Activated T-cell treated with anti-CD3 and anti-CD28 coated beads for 1 hour (primary cell): ENCODE results near the gene FOXO6.

ENCODE experiments used
- DNase-seq: peaks from one replicate; pipeline ENCODE4 v3.0.0-alpha.2; 2020; ENCODE audit warnings: low read depth

The FOXO6 gene

DNA sequence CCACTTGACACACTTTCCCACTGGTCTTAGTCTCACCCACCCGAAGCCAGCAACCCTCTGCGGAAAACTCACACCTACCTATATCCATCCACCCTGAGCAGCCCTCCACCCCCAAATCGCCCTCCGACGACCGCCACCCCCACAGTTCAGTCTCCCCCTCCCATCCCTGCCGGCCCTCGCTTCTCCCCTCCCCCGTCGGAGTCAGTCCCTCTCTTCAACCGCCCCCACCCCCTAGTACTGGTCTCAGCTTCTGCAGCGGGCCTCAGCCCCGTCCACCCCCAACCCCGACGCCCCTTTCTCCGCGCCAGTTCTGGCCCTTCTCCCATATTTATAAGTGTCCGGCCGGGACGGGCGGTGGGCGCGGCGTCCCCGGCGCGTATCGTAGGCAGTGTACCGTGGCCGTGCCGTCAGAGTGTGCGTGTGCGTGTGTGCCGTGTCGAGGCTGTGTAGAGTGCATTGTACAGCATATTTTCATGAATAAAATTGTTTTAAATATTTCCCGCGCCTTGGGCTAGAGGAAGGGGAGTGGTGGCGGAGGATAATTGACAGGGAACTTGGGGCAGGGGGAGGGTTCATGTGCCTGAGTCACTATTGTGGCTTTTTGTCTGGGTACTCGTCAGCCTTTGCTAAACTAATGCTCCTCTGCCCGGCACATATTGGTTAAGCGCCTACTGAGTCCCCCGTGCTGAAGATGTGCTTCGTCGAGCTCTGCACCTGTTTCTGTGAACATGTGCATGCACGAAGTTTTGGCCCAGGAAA lies 22.0 kb downstream of the FOXO6 start:
- no peak for DNase-seq

DNA sequence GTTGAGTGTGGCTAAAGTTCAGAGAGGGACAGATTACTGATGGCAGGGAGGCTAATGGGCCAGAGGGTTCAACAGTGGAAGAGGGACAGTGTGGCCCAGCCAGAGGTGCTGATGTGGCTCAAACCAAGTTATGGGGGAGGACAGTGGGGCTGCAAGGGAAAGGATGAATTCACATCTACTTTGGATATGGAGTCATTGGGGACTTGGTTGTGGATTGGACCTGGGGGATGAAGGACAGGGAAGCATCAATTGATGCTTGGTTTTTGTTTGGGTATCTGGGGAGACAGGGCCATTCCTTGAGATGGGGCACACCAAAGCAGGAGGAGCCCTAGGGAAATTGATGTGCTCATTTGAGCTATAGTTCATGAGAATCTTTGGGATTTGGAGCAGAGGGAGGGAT lies 23.3 kb downstream of the FOXO6 start:
- DNase-seq = no peak

DNA sequence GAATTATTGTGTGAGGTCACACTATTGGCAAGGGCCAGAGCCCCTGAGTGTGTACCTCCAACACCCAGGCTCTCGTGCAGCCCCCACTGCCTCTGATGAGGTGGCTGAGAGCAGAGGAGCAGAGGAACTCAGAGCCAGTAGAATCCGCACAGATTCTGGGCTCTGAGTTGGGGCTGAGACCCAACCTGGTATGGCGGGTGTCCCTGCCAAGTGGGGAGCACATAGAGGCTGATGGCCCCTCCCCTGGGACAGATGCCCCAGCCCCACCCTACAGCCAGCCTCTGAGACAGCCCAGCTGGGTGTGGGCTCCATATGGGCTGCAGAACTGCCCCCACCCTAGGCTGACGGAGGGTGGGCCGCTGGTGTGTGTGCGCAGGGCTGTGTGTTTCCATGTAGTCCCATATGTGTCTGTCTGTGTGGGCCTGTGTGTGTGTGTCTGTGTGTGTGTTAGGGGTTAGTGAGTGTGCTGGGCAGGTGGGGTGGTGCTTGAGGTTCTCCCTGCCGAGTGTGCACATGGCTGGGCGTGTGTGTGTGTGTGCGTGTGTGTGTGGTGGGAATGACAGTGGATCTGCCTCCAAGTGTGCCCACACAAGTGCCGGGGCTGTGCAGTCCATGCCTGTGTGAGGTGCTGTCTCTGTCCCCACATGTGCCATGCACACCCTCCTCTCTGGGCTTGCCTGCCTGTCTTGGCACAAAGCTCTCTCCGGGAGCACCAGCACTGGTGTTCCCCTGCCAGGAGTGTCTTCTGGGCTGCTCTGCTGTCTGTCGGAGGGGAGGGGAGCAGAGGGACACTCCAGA lies 24.4 kb downstream of the FOXO6 start:
- no peak for DNase-seq

GRCh38 chr1:41386196-41386663 lies 25.0 kb downstream of the FOXO6 start:
- no peak for DNase-seq

GRCh38 chr1:41387667-41388091 lies 26.4 kb downstream of the FOXO6 start:
- no peak for DNase-seq

DNA sequence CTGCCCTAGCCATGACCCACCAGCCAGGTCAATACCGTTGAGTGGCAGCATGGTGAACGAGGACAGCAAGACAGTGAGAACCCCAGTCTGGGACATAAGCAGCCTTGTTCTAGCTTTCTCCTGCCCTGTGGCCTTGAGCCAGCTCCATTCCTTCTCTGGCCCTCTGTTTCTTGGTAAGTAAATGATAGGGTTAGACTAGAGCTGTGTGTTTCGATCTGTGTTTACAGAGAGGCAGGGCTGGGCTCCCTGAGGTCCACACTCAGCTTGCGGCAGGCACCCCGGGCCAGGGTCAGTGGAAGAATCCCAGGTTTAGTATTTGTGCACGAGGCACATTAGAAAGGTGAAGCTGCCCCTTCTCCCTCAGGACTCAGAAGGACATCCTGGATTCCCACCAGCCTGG lies 27.3 kb downstream of the FOXO6 start:
- DNase-seq = no peak

DNA sequence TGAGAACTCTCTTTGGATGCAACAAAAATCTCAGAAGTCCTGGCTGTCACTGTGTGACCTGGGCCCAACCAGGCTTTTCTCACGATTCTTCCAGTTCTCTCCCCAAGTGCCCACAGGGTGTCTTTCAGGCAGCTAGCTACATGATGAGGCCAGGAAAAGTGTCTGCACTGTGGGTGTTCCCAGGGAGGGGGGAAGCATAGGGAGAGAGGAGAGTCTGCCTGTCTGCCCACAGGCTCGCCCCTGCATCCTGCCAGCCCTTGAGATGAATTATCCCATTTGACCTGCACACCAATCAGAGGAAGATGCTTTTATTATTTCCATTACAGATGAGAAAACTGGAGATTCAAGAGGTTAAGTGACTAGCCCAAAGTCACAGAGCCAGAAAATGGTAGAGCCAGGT lies 27.8 kb downstream of the FOXO6 start:
- DNase-seq = no peak

DNA sequence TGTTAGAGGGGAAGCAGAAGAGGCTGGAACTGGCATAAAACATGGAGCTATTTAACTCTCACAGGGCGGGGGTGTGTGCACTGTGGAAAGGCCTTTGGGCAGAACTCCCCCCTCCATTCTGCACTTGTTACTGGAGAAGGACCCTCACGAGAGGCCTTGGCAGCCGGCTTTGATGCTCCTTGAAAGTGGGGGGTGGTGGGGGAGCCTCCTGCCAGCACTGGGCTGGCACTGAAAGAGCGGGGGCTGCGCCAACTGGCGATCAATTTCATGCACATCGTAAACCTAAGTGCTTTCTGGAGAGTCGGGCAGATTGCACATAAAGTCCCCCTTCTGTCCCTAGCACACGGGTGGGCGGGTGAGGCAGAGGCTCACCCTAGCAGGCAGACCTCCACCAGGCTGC lies 28.9 kb downstream of the FOXO6 start:
- no peak for DNase-seq

GRCh38 chr1:41390573-41390972 lies 29.3 kb downstream of the FOXO6 start:
- DNase-seq = no peak

DNA sequence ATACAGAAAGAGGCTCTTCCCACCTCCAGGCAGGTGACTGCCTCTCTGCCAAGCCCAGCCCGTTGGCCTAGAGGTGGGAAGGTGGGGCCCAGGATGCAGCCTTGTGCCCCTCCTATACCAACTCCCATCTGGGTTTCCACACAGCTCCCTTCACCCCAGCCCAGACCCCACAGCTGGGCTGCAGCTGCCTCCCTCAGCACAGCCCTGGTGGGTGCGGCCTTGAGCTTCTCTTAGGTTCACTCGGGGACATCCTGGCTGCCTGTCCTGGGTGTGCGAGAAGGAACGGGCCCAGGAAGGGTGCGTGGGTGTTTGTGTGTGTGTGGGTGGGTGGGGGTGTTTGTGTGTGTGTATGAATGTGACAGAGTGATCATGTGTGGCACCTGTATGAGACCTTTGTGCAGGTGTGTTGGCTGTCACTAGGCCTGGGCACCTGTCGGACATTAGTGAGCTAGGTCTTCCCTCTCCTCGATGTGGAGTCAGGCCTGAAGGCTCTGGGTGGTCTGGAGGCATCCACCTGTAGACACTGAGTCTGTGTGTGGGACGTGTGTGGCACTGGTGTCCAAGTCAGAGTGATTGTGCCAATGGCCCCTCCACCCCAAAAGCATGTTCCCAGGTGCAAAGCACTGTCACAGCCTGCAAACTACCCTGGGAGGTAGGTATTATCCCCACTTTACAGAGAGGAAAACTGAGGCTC lies 30.7 kb downstream of the FOXO6 start:
- DNase-seq = no peak

- no peak for DNase-seq
These were observed 31.3 kb downstream of the FOXO6 start for GRCh38 chr1:41392528-41392924.

DNA sequence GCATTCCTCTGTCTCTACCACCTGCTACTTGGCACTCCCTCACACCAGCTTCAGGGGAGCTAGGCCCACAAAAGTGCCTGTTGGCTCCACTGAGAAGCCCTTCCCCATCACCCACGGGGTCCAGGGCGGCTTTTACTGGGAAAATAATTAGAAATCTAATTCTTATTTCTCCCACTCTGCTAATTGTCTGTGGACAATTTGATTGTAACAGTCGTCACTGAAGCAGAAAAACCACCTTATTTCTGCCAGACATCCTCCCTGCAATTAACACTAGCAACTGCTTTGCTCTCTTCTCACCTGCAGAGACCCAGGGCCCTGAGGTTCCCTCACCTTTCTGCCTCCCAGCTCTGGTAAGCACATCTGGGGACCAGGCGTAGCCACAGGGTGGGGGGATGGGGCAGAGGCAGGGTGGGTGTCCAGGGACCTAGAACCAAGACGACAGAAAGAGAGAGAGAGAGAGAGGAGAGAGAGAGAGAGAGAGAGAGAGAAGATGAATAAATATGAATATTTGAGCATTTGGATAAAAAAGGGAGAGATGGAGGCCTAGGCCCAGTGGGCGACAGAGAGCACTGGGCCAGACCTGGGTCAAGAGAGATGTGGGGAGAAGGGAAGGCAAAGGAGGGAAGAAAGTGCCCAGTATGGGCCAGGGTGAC lies 32.6 kb downstream of the FOXO6 start:
- no peak for DNase-seq

- no peak for DNase-seq
These were observed 33.1 kb downstream of the FOXO6 start for GRCh38 chr1:41394369-41394744.

- DNase-seq = no peak
These were observed 34.0 kb downstream of the FOXO6 start for GRCh38 chr1:41394959-41395956.

GRCh38 chr1:41396084-41396483 lies 34.9 kb downstream of the FOXO6 start:
- no peak for DNase-seq

GRCh38 chr1:41397020-41397419 lies 35.8 kb downstream of the FOXO6 start:
- no peak for DNase-seq

- no peak for DNase-seq
These were observed 36.6 kb downstream of the FOXO6 start for GRCh38 chr1:41397753-41398330.

- DNase-seq = no peak
These were observed 38.0 kb downstream of the FOXO6 start for GRCh38 chr1:41399145-41399795.

- DNase-seq = no peak
These were observed 39.0 kb downstream of the FOXO6 start for GRCh38 chr1:41400225-41400624.

GRCh38 chr1:41401899-41402298 lies 40.7 kb downstream of the FOXO6 start:
- no peak for DNase-seq
